HL-60 (cell line): ENCODE measurements around the gene SETDB2.

ENCODE experiments used
- DNase-seq, 2 experiments: peaks; one replicate each; pipeline ENCODE4 v3.0.0-alpha.2; 2010 to 2020; ENCODE audit warnings: low read depth in 1 of 2, low spot score in 1 of 2
- H3K27ac ChIP-seq: fragments of 250-450 bp; sonication (Bioruptor Pico); replicated peaks from 2 replicates; pipeline ENCODE4 v1.5.1; 2020; ENCODE audit warnings: mild to moderate bottlenecking, moderate library complexity
- H3K27me3 ChIP-seq: fragments of 250-450 bp; sonication (Bioruptor Pico); 2 replicates; pipeline ENCODE4 v1.5.1; 2021; ENCODE audit warnings: mild to moderate bottlenecking, moderate library complexity; ENCODE audit not compliant: insufficient read depth, poor library complexity, severe bottlenecking
- H3K4me3 ChIP-seq: replicated peaks from 2 replicates; pipeline ENCODE4 v1.5.1; 2011; ENCODE audit warnings: mild to moderate bottlenecking, control low read depth, low read length; ENCODE audit not compliant: insufficient read depth
- CTCF ChIP-seq: IDR thresholded peaks from one replicate; pipeline ENCODE4 v1.5.1; 2011; ENCODE audit warnings: low read length, control low read depth, inconsistent platforms; ENCODE audit not compliant: insufficient read depth
- GABPA ChIP-seq: IDR thresholded peaks from 2 replicates; pipeline ENCODE4 v1.6.1; 2012; ENCODE audit warnings: low read depth
- POLR2AphosphoS5 ChIP-seq: IDR thresholded peaks from 2 replicates; pipeline ENCODE4 v1.6.1; 2012; ENCODE audit warnings: low read depth
- SPI1 ChIP-seq: IDR thresholded peaks from 2 replicates; pipeline ENCODE4 v1.6.1; 2012; ENCODE audit warnings: low read depth, mild to moderate bottlenecking, borderline replicate concordance
- TF ChIP-seq, protein P1 (sequence below): IDR thresholded peaks from 2 replicates; pipeline ENCODE4 v1.6.1; 2012; ENCODE audit warnings: low read depth; ENCODE audit not compliant: insufficient replicate concordance

Gene SETDB2

DNA sequence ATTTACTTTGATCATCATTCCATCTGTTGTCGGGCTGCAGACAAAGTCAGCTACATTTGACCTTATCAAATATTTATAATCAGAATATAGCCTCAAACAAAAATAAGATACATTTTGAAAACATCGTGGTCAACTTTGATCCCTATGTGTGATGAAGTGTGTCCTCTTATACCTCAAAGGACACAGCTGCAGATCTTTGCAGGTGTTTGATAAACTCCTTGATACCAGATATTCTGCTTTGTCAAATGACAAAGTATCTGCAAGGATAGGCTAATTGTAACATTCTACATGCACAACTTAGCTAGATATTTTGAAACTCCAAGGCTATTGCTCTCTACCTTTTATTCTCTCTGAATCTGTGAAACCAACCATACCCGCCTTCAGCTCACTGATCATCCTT lies 95.7 kb downstream of the SETDB2 start:
- Histone ChIP-seq H3K27me3 (no peaks in the 10 kb centered on the region), H3K27ac (peak overlapping the region; percentile 31; the same call in 1 of the 2 replicates), H3K4me3 (no peak overlapping the region)
- TF ChIP-seq SPI1 (no peak), POLR2AphosphoS5 (no peak), GABPA (no peak), CTCF (no peak)
- TF ChIP-seq, protein P1, sequence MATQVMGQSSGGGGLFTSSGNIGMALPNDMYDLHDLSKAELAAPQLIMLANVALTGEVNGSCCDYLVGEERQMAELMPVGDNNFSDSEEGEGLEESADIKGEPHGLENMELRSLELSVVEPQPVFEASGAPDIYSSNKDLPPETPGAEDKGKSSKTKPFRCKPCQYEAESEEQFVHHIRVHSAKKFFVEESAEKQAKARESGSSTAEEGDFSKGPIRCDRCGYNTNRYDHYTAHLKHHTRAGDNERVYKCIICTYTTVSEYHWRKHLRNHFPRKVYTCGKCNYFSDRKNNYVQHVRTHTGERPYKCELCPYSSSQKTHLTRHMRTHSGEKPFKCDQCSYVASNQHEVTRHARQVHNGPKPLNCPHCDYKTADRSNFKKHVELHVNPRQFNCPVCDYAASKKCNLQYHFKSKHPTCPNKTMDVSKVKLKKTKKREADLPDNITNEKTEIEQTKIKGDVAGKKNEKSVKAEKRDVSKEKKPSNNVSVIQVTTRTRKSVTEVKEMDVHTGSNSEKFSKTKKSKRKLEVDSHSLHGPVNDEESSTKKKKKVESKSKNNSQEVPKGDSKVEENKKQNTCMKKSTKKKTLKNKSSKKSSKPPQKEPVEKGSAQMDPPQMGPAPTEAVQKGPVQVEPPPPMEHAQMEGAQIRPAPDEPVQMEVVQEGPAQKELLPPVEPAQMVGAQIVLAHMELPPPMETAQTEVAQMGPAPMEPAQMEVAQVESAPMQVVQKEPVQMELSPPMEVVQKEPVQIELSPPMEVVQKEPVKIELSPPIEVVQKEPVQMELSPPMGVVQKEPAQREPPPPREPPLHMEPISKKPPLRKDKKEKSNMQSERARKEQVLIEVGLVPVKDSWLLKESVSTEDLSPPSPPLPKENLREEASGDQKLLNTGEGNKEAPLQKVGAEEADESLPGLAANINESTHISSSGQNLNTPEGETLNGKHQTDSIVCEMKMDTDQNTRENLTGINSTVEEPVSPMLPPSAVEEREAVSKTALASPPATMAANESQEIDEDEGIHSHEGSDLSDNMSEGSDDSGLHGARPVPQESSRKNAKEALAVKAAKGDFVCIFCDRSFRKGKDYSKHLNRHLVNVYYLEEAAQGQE = no peak
- DNase-seq = no peak

DNA sequence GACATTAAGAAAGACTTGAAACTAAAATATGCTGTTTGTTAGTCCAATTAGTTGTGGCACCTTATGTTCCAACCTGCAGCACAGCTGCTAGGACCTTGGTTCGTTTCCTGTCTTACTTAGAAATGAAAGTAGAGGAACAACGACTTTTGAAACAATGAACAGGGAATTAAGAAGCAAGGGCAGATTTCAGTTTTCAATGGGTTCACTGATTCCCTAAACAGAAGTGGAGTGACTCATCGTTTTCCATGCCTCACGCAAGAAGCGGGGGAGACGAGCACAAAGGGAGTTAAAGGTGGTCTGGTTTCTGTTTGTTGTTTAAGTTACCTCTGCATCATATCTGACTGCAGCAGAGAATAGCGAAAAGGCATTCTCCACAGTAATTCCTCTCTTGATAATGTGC lies 96.5 kb downstream of the SETDB2 start:
- DNase-seq = peak in 1 of 2 experiments; percentile 18
- H3K27ac ChIP-seq = peak overlapping the region; percentile 31
- H3K27me3 ChIP-seq = no peaks in the 10 kb centered on the region
- H3K4me3 ChIP-seq = no peak overlapping the region
- no peak for TF ChIP-seq POLR2AphosphoS5
- TF ChIP-seq GABPA = no peak
- no peak for TF ChIP-seq SPI1
- TF ChIP-seq, protein P1 = no peak
- TF ChIP-seq CTCF = no peak

- no peak for DNase-seq
- H3K27ac ChIP-seq = no peak overlapping the region
- TF ChIP-seq CTCF = no peak
- no peak for TF ChIP-seq GABPA
- no peak for TF ChIP-seq POLR2AphosphoS5
- TF ChIP-seq SPI1 = no peak
- TF ChIP-seq, protein P1 = no peak
- no peak overlapping the region for H3K4me3 ChIP-seq
- no peaks in the 10 kb centered on the region for H3K27me3 ChIP-seq
Observed at GRCh38 chr13:49543656-49544055, 99.6 kb downstream of the SETDB2 start.
